Testis (tissue), 2 donors: ENCODE measurements around the gene CROCC.

Experiments
- CTCF ChIP-seq, 3 experiments: fragments of 450-650 bp in 2 of 3; fragments of 200-600 bp in 1 of 3; sonication (generic) in 1 of 3; IDR thresholded peaks; one replicate each; pipeline ENCODE4 v1.5.1; 2016 to 2019; ENCODE audit warnings: antibody characterized with exemption in 3 of 3, mild to moderate bottlenecking in 2 of 3, moderate library complexity in 1 of 3
- POLR2A ChIP-seq: fragments of 450-650 bp; IDR thresholded peaks from one replicate; pipeline ENCODE4 v1.6.1; 2017; ENCODE audit warnings: antibody characterized with exemption, mild to moderate bottlenecking, moderate library complexity

- TF ChIP-seq CTCF (IDR thresholded peaks at IDR 0.05) (no peak), POLR2A (no peak)
These were observed 64.8 kb downstream of the CROCC start for GRCh38 chr1:16986560-16986959.
